HL-60 (cell line): ENCODE results near the gene SFMBT1.
"Not testable (repeated sequence)": the region's sequence is repeated elsewhere in the genome, so short reads cannot be mapped to it uniquely, and the experiment has no call there.

Experiments used
- DNase-seq, 2 experiments: peaks; one replicate each; pipeline ENCODE4 v3.0.0-alpha.2; 2010 to 2020; ENCODE audit warnings: low read depth in 1 of 2, low spot score in 1 of 2
- H3K27ac ChIP-seq: fragments of 250-450 bp; sonication (Bioruptor Pico); replicated peaks from 2 replicates; pipeline ENCODE4 v1.5.1; 2020; ENCODE audit warnings: mild to moderate bottlenecking, moderate library complexity
- H3K27me3 ChIP-seq: fragments of 250-450 bp; sonication (Bioruptor Pico); 2 replicates; pipeline ENCODE4 v1.5.1; 2021; ENCODE audit warnings: mild to moderate bottlenecking, moderate library complexity; ENCODE audit not compliant: insufficient read depth, poor library complexity, severe bottlenecking
- H3K4me3 ChIP-seq: replicated peaks from 2 replicates; pipeline ENCODE4 v1.5.1; 2011; ENCODE audit warnings: mild to moderate bottlenecking, control low read depth, low read length; ENCODE audit not compliant: insufficient read depth
- CTCF ChIP-seq: IDR thresholded peaks from one replicate; pipeline ENCODE4 v1.5.1; 2011; ENCODE audit warnings: low read length, control low read depth, inconsistent platforms; ENCODE audit not compliant: insufficient read depth
- GABPA ChIP-seq: IDR thresholded peaks from 2 replicates; pipeline ENCODE4 v1.6.1; 2012; ENCODE audit warnings: low read depth
- POLR2AphosphoS5 ChIP-seq: IDR thresholded peaks from 2 replicates; pipeline ENCODE4 v1.6.1; 2012; ENCODE audit warnings: low read depth
- REST ChIP-seq: IDR thresholded peaks from 2 replicates; pipeline ENCODE4 v1.6.1; 2012; ENCODE audit warnings: low read depth; ENCODE audit not compliant: insufficient replicate concordance
- SPI1 ChIP-seq: IDR thresholded peaks from 2 replicates; pipeline ENCODE4 v1.6.1; 2012; ENCODE audit warnings: low read depth, mild to moderate bottlenecking, borderline replicate concordance

Gene SFMBT1

GRCh38 chr3:53039376-53039752 lies 6.5 kb downstream of the SFMBT1 start:
- no peaks in the 10 kb centered on the region for H3K27me3 ChIP-seq
- peak in 1 of 2 experiments; percentile 21 for DNase-seq

GRCh38 chr3:53038679-53039375 lies 7.0 kb downstream of the SFMBT1 start:
- TF ChIP-seq GABPA: no peak
- no peak for TF ChIP-seq CTCF
- TF ChIP-seq SPI1: no peak
- TF ChIP-seq POLR2AphosphoS5: no peak
- TF ChIP-seq REST: no peak
- Histone ChIP-seq H3K27me3 (no peaks in the 10 kb centered on the region), H3K4me3 (no peak overlapping the region), H3K27ac (no peak overlapping the region)
- no peak for DNase-seq

More at GRCh38 chr3:53039376-53039752, 6.5 kb downstream of the SFMBT1 start:
- Histone ChIP-seq H3K4me3 (no peak overlapping the region), H3K27ac (no peak overlapping the region)
- no peak for TF ChIP-seq REST
- TF ChIP-seq POLR2AphosphoS5: no peak
- TF ChIP-seq SPI1: no peak
- no peak for TF ChIP-seq CTCF
- TF ChIP-seq GABPA: no peak

GRCh38 chr3:53035825-53036619 lies 9.9 kb downstream of the SFMBT1 start:
- no peak for DNase-seq
- no peak for TF ChIP-seq POLR2AphosphoS5
- no peak for TF ChIP-seq REST
- no peak for TF ChIP-seq GABPA
- TF ChIP-seq SPI1: no peak
- no peak for TF ChIP-seq CTCF
- Histone ChIP-seq H3K4me3 (no peak overlapping the region), H3K27me3 (no peaks in the 10 kb centered on the region), H3K27ac (no peak overlapping the region)

- H3K4me3 ChIP-seq, H3K27ac ChIP-seq, H3K27me3 ChIP-seq, DNase-seq: not testable (repeated sequence)
Measured at GRCh38 chr3:53035018-53035417, 10.9 kb downstream of the SFMBT1 start.

- not testable (repeated sequence) for H3K27me3 ChIP-seq, H3K27ac ChIP-seq, DNase-seq, H3K4me3 ChIP-seq
Measured at GRCh38 chr3:53034411-53034810, 11.5 kb downstream of the SFMBT1 start.
